Gastroesophageal sphincter (tissue), 3 donors: Measurements from ENCODE around the gene RGS16.

Experiments
- CTCF ChIP-seq, 4 experiments: fragments of 200-600 bp in 2 of 4; fragments of 450-650 bp in 2 of 4; sonication (generic) in 1 of 4; IDR thresholded peaks; one replicate each; pipeline ENCODE4 v1.5.1; 2017 to 2019; ENCODE audit warnings: antibody characterized with exemption in 4 of 4, mild to moderate bottlenecking in 2 of 4, moderate library complexity in 2 of 4
- POLR2A ChIP-seq, 2 donors: fragments of 450-650 bp; IDR thresholded peaks; one replicate each; pipeline ENCODE4 v1.6.1; 2017; ENCODE audit warnings: antibody characterized with exemption in 2 of 2, mild to moderate bottlenecking in 2 of 2, moderate library complexity in 1 of 2
- POLR2AphosphoS5 ChIP-seq: sonication (generic); formaldehyde crosslinking; IDR thresholded peaks from one replicate; pipeline ENCODE4 v1.6.1; 2017; ENCODE audit warnings: antibody characterized with exemption

GRCh38 chr1:182602935-182603645 lies 1.1 kb downstream of the RGS16 start:
- no peak for TF ChIP-seq POLR2AphosphoS5
- no peak for TF ChIP-seq POLR2A (IDR thresholded peaks at IDR 0.05)
- no peak for TF ChIP-seq CTCF (IDR thresholded peaks at IDR 0.05)
